ENCODE data around the gene KRT7.

The KRT7 gene

GRCh38 chr12:52201451-52201839 is 31.6 kb upstream of the KRT7 start:
- TF ChIP-seq REST (IDR thresholded peaks at IDR 0.05; ENCODE audit: insufficient read depth in 1 of 2, low read depth in 2 of 2, low read length in 2 of 2): no peak
- TF ChIP-seq POLR2AphosphoS5 (IDR thresholded peaks at IDR 0.05; ENCODE audit: low read depth, low read length): no peak
- no peak for TF ChIP-seq TAF1 (IDR thresholded peaks at IDR 0.05; ENCODE audit: borderline replicate concordance, insufficient read depth, low read length)
- TF ChIP-seq SIN3A (IDR thresholded peaks at IDR 0.05; ENCODE audit: borderline replicate concordance, insufficient read depth, low read length): no peak
- TF ChIP-seq FOXP2 (optimal IDR thresholded peaks at IDR 0.05; ENCODE audit: borderline replicate concordance, extremely low read depth, extremely low read length, insufficient read depth): no peak

- TF ChIP-seq TAF1 (IDR thresholded peaks at IDR 0.05; ENCODE audit: borderline replicate concordance, insufficient read depth, low read length) (no peak), FOXP2 (optimal IDR thresholded peaks at IDR 0.05; ENCODE audit: borderline replicate concordance, extremely low read depth, extremely low read length, insufficient read depth) (no peak), POLR2AphosphoS5 (IDR thresholded peaks at IDR 0.05; ENCODE audit: low read depth, low read length) (no peak), SIN3A (IDR thresholded peaks at IDR 0.05; ENCODE audit: borderline replicate concordance, insufficient read depth, low read length) (no peak), REST (IDR thresholded peaks at IDR 0.05; ENCODE audit: insufficient read depth in 1 of 2, low read depth in 2 of 2, low read length in 2 of 2) (no peak)
Observed at GRCh38 chr12:52202361-52203078, 30.5 kb upstream of the KRT7 start.

- TF ChIP-seq FOXP2 (optimal IDR thresholded peaks at IDR 0.05; ENCODE audit: borderline replicate concordance, extremely low read depth, extremely low read length, insufficient read depth) (peak; percentile 84), SIN3A (IDR thresholded peaks at IDR 0.05; ENCODE audit: borderline replicate concordance, insufficient read depth, low read length) (peak; percentile 92; the same call in 1 of the 2 replicates), TAF1 (IDR thresholded peaks at IDR 0.05; ENCODE audit: borderline replicate concordance, insufficient read depth, low read length) (no peak)
Observed at GRCh38 chr12:52203079-52203921, 29.7 kb upstream of the KRT7 start.

- no peak for TF ChIP-seq TAF1 (IDR thresholded peaks at IDR 0.05; ENCODE audit: borderline replicate concordance, insufficient read depth, low read length)
Observed at GRCh38 chr12:52204095-52204930, 28.7 kb upstream of the KRT7 start.

- TF ChIP-seq FOXP2 (optimal IDR thresholded peaks at IDR 0.05; ENCODE audit: borderline replicate concordance, extremely low read depth, extremely low read length, insufficient read depth): no peak
Observed at GRCh38 chr12:52204931-52205505, 28.0 kb upstream of the KRT7 start.

GRCh38 chr12:52205612-52206303 is 27.3 kb upstream of the KRT7 start:
- TF ChIP-seq POLR2AphosphoS5 (IDR thresholded peaks at IDR 0.05; ENCODE audit: low read depth, low read length): no peak
- TF ChIP-seq FOXP2 (optimal IDR thresholded peaks at IDR 0.05; ENCODE audit: borderline replicate concordance, extremely low read depth, extremely low read length, insufficient read depth): no peak
- TF ChIP-seq REST (IDR thresholded peaks at IDR 0.05; ENCODE audit: insufficient read depth in 1 of 2, low read depth in 2 of 2, low read length in 2 of 2): no peak
- TF ChIP-seq TAF1 (IDR thresholded peaks at IDR 0.05; ENCODE audit: borderline replicate concordance, insufficient read depth, low read length): no peak
- no peak for TF ChIP-seq SIN3A (IDR thresholded peaks at IDR 0.05; ENCODE audit: borderline replicate concordance, insufficient read depth, low read length)
